ENCODE data around the gene SHC3.

The SHC3 gene

GRCh38 chr9:89000371-89000781 lies 178.2 kb downstream of the SHC3 start:
- no peak for TF ChIP-seq CTCF (IDR thresholded peaks at IDR 0.05; ENCODE audit: control extremely low read depth, extremely low read depth, low read depth, missing control alignments)

GRCh38 chr9:88998911-88999310 lies 179.7 kb downstream of the SHC3 start:
- DNase-seq (ENCODE audit: extremely low spot score) = no peak
- TF ChIP-seq CTCF (IDR thresholded peaks at IDR 0.05; ENCODE audit: control extremely low read depth, extremely low read depth, low read depth, missing control alignments) = no peak
- POLR2A ChIA-PET = no interaction called here
- CTCF ChIA-PET = interaction anchor here (0.9 to 1.1 kb wide), 2 partner anchors 12 to 1048 kb away, joined by 3 read pairs; no protein-coding TSS in a partner anchor

More at GRCh38 chr9:89000371-89000781, 178.2 kb downstream of the SHC3 start:
- ChIA-PET CTCF (interaction anchor here (0.8 to 1.8 kb wide), 10 partner anchors 10 to 1049 kb away, joined by 3 to 15 read pairs (median 4); no protein-coding TSS in a partner anchor), POLR2A (no interaction called here)
- no peak for DNase-seq (ENCODE audit: extremely low spot score)

- POLR2A ChIA-PET = no interaction called here
- no peak for TF ChIP-seq CTCF (IDR thresholded peaks at IDR 0.05; ENCODE audit: control extremely low read depth, extremely low read depth, low read depth, missing control alignments)
- CTCF ChIA-PET = interaction anchor here (0.9 to 1.1 kb wide), 2 partner anchors 13 to 1047 kb away, joined by 3 read pairs; no protein-coding TSS in a partner anchor
- DNase-seq (ENCODE audit: extremely low spot score) = no peak
Observed at GRCh38 chr9:88998503-88998902, 180.1 kb downstream of the SHC3 start.

- no peak for TF ChIP-seq CTCF (IDR thresholded peaks at IDR 0.05; ENCODE audit: control extremely low read depth, extremely low read depth, low read depth, missing control alignments)
- ChIA-PET CTCF (no interaction called here), POLR2A (no interaction called here)
- no peak for DNase-seq (ENCODE audit: extremely low spot score)
Observed at GRCh38 chr9:88997646-88998045, 181.0 kb downstream of the SHC3 start.

- no peak for DNase-seq (ENCODE audit: extremely low spot score)
- no peak for TF ChIP-seq CTCF (IDR thresholded peaks at IDR 0.05; ENCODE audit: control extremely low read depth, extremely low read depth, low read depth, missing control alignments)
- POLR2A ChIA-PET = no interaction called here
- CTCF ChIA-PET = no interaction called here
Observed at GRCh38 chr9:88996921-88997235, 181.7 kb downstream of the SHC3 start.

GRCh38 chr9:88996046-88996920 lies 182.3 kb downstream of the SHC3 start:
- no peak for DNase-seq (ENCODE audit: extremely low spot score)
- POLR2A ChIA-PET = no interaction called here
- no peak for TF ChIP-seq CTCF (IDR thresholded peaks at IDR 0.05; ENCODE audit: control extremely low read depth, extremely low read depth, low read depth, missing control alignments)
- CTCF ChIA-PET = no interaction called here
